ENCODE results near the gene WFDC5.
A peak's percentile ranks its signal among the peaks of the same experiment; 100 is the strongest.

WFDC5 gene

GRCh38 chr20:45111799-45112471 is 3.0 kb downstream of the WFDC5 start:
- no peak overlapping the region for H3K9ac ChIP-seq (ENCODE audit: low read length)
- H4K20me1 ChIP-seq (ENCODE audit: low read depth, low read length): no peaks in the 10 kb centered on the region
- no peaks in the 10 kb centered on the region for H3K9me2 ChIP-seq (replicated peaks; ENCODE audit: insufficient read depth, low read length)
- no peaks in the 10 kb centered on the region for H3F3A ChIP-seq (ENCODE audit: insufficient read depth)
- H3K9me3 ChIP-seq (ENCODE audit: insufficient read depth, low read length): no peaks in the 10 kb centered on the region
- H3K27ac ChIP-seq (ENCODE audit: low read depth, low read length): no peak overlapping the region
- H3K27me3 ChIP-seq (ENCODE audit: low read length): no peaks in the 10 kb centered on the region
- H3K36me3 ChIP-seq (ENCODE audit: low read length): no peaks in the 10 kb centered on the region
- H3K4me2 ChIP-seq (ENCODE audit: low read depth, low read length, poor library complexity, severe bottlenecking): no peak overlapping the region
- H3K79me2 ChIP-seq (ENCODE audit: insufficient read depth, low read length): no peaks in the 10 kb centered on the region
- H2AFZ ChIP-seq (ENCODE audit: low read depth, low read length, severe bottlenecking): no peak overlapping the region
- H3K4me3 ChIP-seq (ENCODE audit: insufficient read depth, low read length, poor library complexity, severe bottlenecking): no peak overlapping the region
- peak; percentile 80 for TF ChIP-seq CTCF (IDR thresholded peaks at IDR 0.05; ENCODE audit: insufficient read depth, low read length, poor library complexity, severe bottlenecking)
- TF ChIP-seq EZH2phosphoT487 (conservative IDR thresholded peaks at IDR 0.05; ENCODE audit: low read length): no peak

DNA sequence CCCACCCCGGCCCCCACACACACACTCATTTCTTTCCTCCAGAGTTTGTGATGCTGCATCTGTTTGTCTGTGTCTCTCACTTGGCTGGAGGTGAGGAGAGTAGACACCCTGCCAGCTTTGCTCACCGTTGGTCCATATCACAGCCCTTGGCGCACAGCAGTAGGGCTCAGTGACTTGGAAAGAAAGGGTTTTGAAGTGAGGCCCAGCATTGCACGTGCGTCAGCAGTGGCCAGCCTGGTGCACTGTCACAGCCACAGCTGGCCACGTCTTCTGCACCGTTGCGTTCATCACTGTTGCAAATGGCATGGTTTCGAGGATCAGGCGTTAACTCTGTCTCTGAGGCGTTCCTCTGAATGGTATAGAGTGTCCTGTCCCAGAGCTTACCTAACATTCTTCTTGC is 3.7 kb downstream of the WFDC5 start:
- no peaks in the 10 kb centered on the region for H3K27me3 ChIP-seq (ENCODE audit: low read length)
- H3K27ac ChIP-seq (ENCODE audit: low read depth, low read length): no peak overlapping the region
- no peak overlapping the region for H3K9ac ChIP-seq (ENCODE audit: low read length)
- no peak overlapping the region for H3K4me3 ChIP-seq (ENCODE audit: insufficient read depth, low read length, poor library complexity, severe bottlenecking)
- no peaks in the 10 kb centered on the region for H3K9me3 ChIP-seq (ENCODE audit: insufficient read depth, low read length)
- H3K4me2 ChIP-seq (ENCODE audit: low read depth, low read length, poor library complexity, severe bottlenecking): no peak overlapping the region
- no peaks in the 10 kb centered on the region for H4K20me1 ChIP-seq (ENCODE audit: low read depth, low read length)
- H3K36me3 ChIP-seq (ENCODE audit: low read length): no peaks in the 10 kb centered on the region
- no peaks in the 10 kb centered on the region for H3K79me2 ChIP-seq (ENCODE audit: insufficient read depth, low read length)
- no peaks in the 10 kb centered on the region for H3F3A ChIP-seq (ENCODE audit: insufficient read depth)
- TF ChIP-seq EZH2phosphoT487 (conservative IDR thresholded peaks at IDR 0.05; ENCODE audit: low read length): no peak
- TF ChIP-seq CTCF (IDR thresholded peaks at IDR 0.05; ENCODE audit: insufficient read depth, low read length, poor library complexity, severe bottlenecking): no peak
- no peaks in the 10 kb centered on the region for H3K9me2 ChIP-seq (replicated peaks; ENCODE audit: insufficient read depth, low read length)
- no peak overlapping the region for H2AFZ ChIP-seq (ENCODE audit: low read depth, low read length, severe bottlenecking)

- no peak overlapping the region for H3K4me3 ChIP-seq (ENCODE audit: insufficient read depth, low read length, poor library complexity, severe bottlenecking)
- no peaks in the 10 kb centered on the region for H3K79me2 ChIP-seq (ENCODE audit: insufficient read depth, low read length)
- H3K9me2 ChIP-seq (replicated peaks; ENCODE audit: insufficient read depth, low read length): no peaks in the 10 kb centered on the region
- no peaks in the 10 kb centered on the region for H3K9me3 ChIP-seq (ENCODE audit: insufficient read depth, low read length)
- no peaks in the 10 kb centered on the region for H4K20me1 ChIP-seq (ENCODE audit: low read depth, low read length)
- H3K9ac ChIP-seq (ENCODE audit: low read length): no peak overlapping the region
- H3K27me3 ChIP-seq (ENCODE audit: low read length): no peaks in the 10 kb centered on the region
- no peaks in the 10 kb centered on the region for H3K36me3 ChIP-seq (ENCODE audit: low read length)
- H2AFZ ChIP-seq (ENCODE audit: low read depth, low read length, severe bottlenecking): no peak overlapping the region
- H3F3A ChIP-seq (ENCODE audit: insufficient read depth): no peaks in the 10 kb centered on the region
- H3K27ac ChIP-seq (ENCODE audit: low read depth, low read length): no peak overlapping the region
- no peak overlapping the region for H3K4me2 ChIP-seq (ENCODE audit: low read depth, low read length, poor library complexity, severe bottlenecking)
- TF ChIP-seq EZH2phosphoT487 (conservative IDR thresholded peaks at IDR 0.05; ENCODE audit: low read length) (no peak), CTCF (IDR thresholded peaks at IDR 0.05; ENCODE audit: insufficient read depth, low read length, poor library complexity, severe bottlenecking) (no peak)
These were observed 4.7 kb downstream of the WFDC5 start for GRCh38 chr20:45110301-45110700.

All from SU-DHL-6 (cell line).